ENCODE data around the gene MND1.

MND1 gene

DNA sequence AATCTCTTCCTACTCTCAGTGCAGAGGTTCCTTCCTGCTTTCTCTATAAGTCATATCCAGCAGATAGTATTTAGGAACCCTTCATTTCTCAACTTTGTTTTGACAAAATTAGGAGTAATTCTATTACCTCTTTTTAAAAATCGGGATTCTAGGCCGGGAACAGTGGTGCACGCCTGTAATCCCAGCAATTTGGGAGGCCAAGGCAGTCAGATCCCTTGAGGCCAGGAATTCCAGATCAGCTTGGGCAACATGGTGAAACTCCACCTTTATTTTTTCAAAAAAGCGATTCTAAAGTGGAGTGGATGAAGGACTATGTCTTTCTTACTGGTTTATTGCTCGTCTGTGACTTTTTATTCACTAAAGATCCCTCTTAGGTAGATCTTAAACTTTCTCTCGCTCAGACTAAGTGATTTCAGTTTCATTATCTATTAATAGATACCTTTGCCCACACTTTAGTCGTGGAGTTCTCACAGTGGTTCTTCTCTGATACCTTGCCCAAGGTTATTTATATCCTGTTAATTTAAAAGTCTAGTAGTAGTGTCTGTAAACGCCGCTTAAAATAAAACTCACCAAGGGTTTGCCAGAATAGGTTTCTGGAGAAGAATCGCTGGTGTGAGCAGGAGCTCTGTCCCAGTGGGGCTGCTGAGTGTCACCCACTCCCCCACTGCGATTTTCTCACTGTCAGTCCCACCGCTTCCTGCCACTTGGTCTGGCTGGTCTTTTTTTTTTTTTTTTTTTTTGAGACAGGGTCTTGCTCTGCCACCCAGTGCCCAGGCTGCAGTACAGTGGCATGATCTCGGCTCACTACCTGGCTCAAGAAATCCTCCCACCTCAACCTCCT, 94.6 kb downstream of the MND1 start:
- no peak for DNase-seq
- Histone ChIP-seq H3K18ac (ENCODE audit: low read depth in 1 of 2, low read length in 2 of 2) (no peak overlapping the region), H3K9ac (ENCODE audit: low read length) (no peak overlapping the region), H3K79me1 (replicated peaks; ENCODE audit: low read length, poor library complexity, severe bottlenecking) (no peaks in the 10 kb centered on the region), H2BK15ac (ENCODE audit: low read depth, poor library complexity, severe bottlenecking) (no peak overlapping the region), H3K4me2 (ENCODE audit: low read length, poor library complexity, severe bottlenecking) (no peak overlapping the region), H2BK12ac (ENCODE audit: low read length in 2 of 2) (no peak overlapping the region), H3K36me3 (ENCODE audit: control insufficient read depth in 1 of 2, insufficient read depth in 2 of 2, low read depth in 1 of 2, low read length in 2 of 2) (no peaks in the 10 kb centered on the region), H2AK5ac (ENCODE audit: low read length, severe bottlenecking) (no peak overlapping the region), H3K9me3 (ENCODE audit: control insufficient read depth, low read length) (no peaks in the 10 kb centered on the region), H3K27me3 (ENCODE audit: control insufficient read depth in 1 of 2, insufficient read depth in 1 of 2, low read length in 2 of 2) (no peaks in the 10 kb centered on the region), H3K4ac (ENCODE audit: low read depth in 1 of 2, low read length in 2 of 2) (no peak overlapping the region), H3K4me1 (ENCODE audit: control insufficient read depth, insufficient read depth, low read depth, low read length) (no peaks in the 10 kb centered on the region), H4K8ac (ENCODE audit: low read length) (no peak overlapping the region), H2AFZ (ENCODE audit: low read depth, low read length) (no peak overlapping the region), H3K14ac (ENCODE audit: low read length in 2 of 2) (no peak overlapping the region), H3K4me3 (ENCODE audit: insufficient read depth in 1 of 2, low read depth in 1 of 2, low read length in 2 of 2) (no peak overlapping the region), H4K91ac (ENCODE audit: low read length) (no peak overlapping the region), H2BK120ac (ENCODE audit: low read depth, low read length) (no peak overlapping the region), H3K27ac (ENCODE audit: low read length, poor library complexity, severe bottlenecking) (no peak overlapping the region), H2BK5ac (ENCODE audit: low read depth, low read length, poor library complexity, severe bottlenecking) (no peak overlapping the region), H3K23ac (ENCODE audit: low read length in 2 of 2) (no peak overlapping the region)
- WGBS, result 87% methylated on average over 10 of the region's 13 CpGs

DNA sequence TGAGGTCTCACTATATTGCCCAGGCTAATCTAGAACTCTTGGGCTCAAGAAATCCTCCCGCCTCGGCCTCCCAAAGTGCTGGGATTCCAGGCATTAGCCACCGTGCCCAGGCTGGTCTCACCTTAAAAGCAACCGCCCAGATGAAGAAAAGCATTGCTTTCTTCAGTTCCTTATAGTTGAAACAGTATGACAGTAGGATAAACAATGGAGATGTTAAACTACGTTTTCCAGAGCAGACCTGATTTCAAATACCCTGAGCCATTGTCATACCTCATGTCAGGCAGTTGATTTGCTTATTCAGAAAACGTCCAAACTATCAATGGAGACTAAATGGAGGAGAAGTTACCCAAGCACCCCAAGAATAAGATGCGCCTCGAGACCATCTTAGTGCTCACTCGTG, 95.3 kb downstream of the MND1 start:
- WGBS, result 84% methylated on average over 8 of the region's 9 CpGs
- H3K9me3 ChIP-seq (ENCODE audit: control insufficient read depth, low read length), result no peaks in the 10 kb centered on the region
- no peaks in the 10 kb centered on the region for H3K79me1 ChIP-seq (replicated peaks; ENCODE audit: low read length, poor library complexity, severe bottlenecking)
- H3K36me3 ChIP-seq (ENCODE audit: control insufficient read depth in 1 of 2, insufficient read depth in 2 of 2, low read depth in 1 of 2, low read length in 2 of 2), result no peaks in the 10 kb centered on the region
- no peak overlapping the region for H4K8ac ChIP-seq (ENCODE audit: low read length)
- H2BK15ac ChIP-seq (ENCODE audit: low read depth, poor library complexity, severe bottlenecking), result no peak overlapping the region
- H3K4me1 ChIP-seq (ENCODE audit: control insufficient read depth, insufficient read depth, low read depth, low read length), result no peaks in the 10 kb centered on the region
- no peak overlapping the region for H3K9ac ChIP-seq (ENCODE audit: low read length)
- H3K18ac ChIP-seq (ENCODE audit: low read depth in 1 of 2, low read length in 2 of 2), result no peak overlapping the region
- no peak overlapping the region for H3K4ac ChIP-seq (ENCODE audit: low read depth in 1 of 2, low read length in 2 of 2)
- H2AK5ac ChIP-seq (ENCODE audit: low read length, severe bottlenecking), result no peak overlapping the region
- H2AFZ ChIP-seq (ENCODE audit: low read depth, low read length), result no peak overlapping the region
- no peak overlapping the region for H3K23ac ChIP-seq (ENCODE audit: low read length in 2 of 2)
- no peak overlapping the region for H2BK5ac ChIP-seq (ENCODE audit: low read depth, low read length, poor library complexity, severe bottlenecking)
- H3K27me3 ChIP-seq (ENCODE audit: control insufficient read depth in 1 of 2, insufficient read depth in 1 of 2, low read length in 2 of 2), result no peaks in the 10 kb centered on the region
- no peak overlapping the region for H3K27ac ChIP-seq (ENCODE audit: low read length, poor library complexity, severe bottlenecking)
- H4K91ac ChIP-seq (ENCODE audit: low read length), result no peak overlapping the region
- DNase-seq, result no peak
- no peak overlapping the region for H3K4me2 ChIP-seq (ENCODE audit: low read length, poor library complexity, severe bottlenecking)
- H2BK120ac ChIP-seq (ENCODE audit: low read depth, low read length), result no peak overlapping the region
- H3K14ac ChIP-seq (ENCODE audit: low read length in 2 of 2), result no peak overlapping the region
- H3K4me3 ChIP-seq (ENCODE audit: insufficient read depth in 1 of 2, low read depth in 1 of 2, low read length in 2 of 2), result no peak overlapping the region
- H2BK12ac ChIP-seq (ENCODE audit: low read length in 2 of 2), result no peak overlapping the region

DNA sequence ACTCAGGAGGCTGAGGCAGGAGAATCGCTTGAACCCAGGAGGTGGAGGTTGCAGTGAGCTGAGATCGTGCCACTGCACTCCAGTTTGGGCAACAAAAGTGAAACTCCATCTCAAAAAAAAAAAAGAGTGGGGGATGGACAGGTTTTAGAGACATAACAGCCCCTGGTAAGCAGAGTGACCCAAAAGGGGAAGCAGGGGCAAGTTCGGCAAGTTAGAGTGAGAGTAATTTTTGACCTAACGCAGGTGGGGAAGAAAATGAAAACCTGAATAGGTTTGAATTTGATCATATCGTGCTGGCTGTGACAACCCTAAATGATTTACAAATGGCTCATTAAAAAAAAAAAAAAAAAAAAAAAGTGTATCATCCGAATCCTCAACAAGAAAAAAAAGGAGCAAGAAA, 96.0 kb downstream of the MND1 start:
- Histone ChIP-seq H2BK120ac (ENCODE audit: low read depth, low read length) (no peak overlapping the region), H3K14ac (ENCODE audit: low read length in 2 of 2) (no peak overlapping the region), H3K79me1 (replicated peaks; ENCODE audit: low read length, poor library complexity, severe bottlenecking) (no peaks in the 10 kb centered on the region), H2BK12ac (ENCODE audit: low read length in 2 of 2) (no peak overlapping the region), H3K23ac (ENCODE audit: low read length in 2 of 2) (no peak overlapping the region), H3K9ac (ENCODE audit: low read length) (no peak overlapping the region), H4K91ac (ENCODE audit: low read length) (no peak overlapping the region), H3K4me1 (ENCODE audit: control insufficient read depth, insufficient read depth, low read depth, low read length) (no peaks in the 10 kb centered on the region), H2BK5ac (ENCODE audit: low read depth, low read length, poor library complexity, severe bottlenecking) (no peak overlapping the region), H3K36me3 (ENCODE audit: control insufficient read depth in 1 of 2, insufficient read depth in 2 of 2, low read depth in 1 of 2, low read length in 2 of 2) (no peaks in the 10 kb centered on the region), H3K9me3 (ENCODE audit: control insufficient read depth, low read length) (no peaks in the 10 kb centered on the region), H3K27me3 (ENCODE audit: control insufficient read depth in 1 of 2, insufficient read depth in 1 of 2, low read length in 2 of 2) (no peaks in the 10 kb centered on the region), H4K8ac (ENCODE audit: low read length) (no peak overlapping the region), H2AK5ac (ENCODE audit: low read length, severe bottlenecking) (no peak overlapping the region), H3K4ac (ENCODE audit: low read depth in 1 of 2, low read length in 2 of 2) (no peak overlapping the region), H3K4me2 (ENCODE audit: low read length, poor library complexity, severe bottlenecking) (no peak overlapping the region), H2AFZ (ENCODE audit: low read depth, low read length) (no peak overlapping the region), H3K4me3 (ENCODE audit: insufficient read depth in 1 of 2, low read depth in 1 of 2, low read length in 2 of 2) (no peak overlapping the region), H3K27ac (ENCODE audit: low read length, poor library complexity, severe bottlenecking) (no peak overlapping the region), H3K18ac (ENCODE audit: low read depth in 1 of 2, low read length in 2 of 2) (no peak overlapping the region), H2BK15ac (ENCODE audit: low read depth, poor library complexity, severe bottlenecking) (no peak overlapping the region)
- no peak for DNase-seq
- WGBS, result 91% methylated on average over 4 of the region's 6 CpGs

DNA sequence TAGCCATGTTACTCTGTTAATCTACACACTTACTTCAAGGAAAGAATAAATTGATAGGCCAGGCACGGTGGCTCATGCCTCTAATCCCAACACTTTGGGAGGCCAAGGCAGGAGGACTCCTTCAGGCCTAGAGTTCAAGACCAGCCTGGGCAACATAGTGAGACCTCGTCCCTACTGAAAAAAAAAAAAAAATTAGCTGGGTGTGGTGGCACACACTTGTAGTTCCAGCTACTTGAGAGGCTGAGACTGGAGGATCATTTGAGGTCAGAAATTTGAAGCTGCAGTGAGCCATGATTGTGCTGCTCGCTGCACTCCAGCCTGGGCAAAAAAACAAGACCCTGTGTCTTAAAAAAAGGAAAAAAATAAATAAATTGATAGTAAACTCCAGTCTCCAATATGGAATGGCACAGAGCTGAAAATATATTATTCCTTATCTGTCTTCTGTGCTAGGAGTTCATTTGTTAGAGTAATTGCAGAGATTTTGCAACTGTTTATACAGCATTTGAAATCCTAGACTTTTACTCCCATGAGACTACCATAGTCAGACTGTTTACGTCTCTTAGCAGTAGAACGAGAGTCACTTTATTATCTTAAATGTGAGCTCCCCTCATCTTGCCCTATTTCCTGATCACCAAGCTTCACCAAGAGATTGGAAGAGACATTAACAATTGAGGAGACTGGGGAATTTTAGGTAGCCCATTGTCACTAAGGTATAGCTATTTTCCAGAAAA, 102.9 kb downstream of the MND1 start:
- WGBS, result 52% methylated on average over 4 of the region's 5 CpGs
- Histone ChIP-seq H3K9ac (ENCODE audit: low read length) (peak overlapping the region; percentile 49), H3K4me3 (ENCODE audit: insufficient read depth in 1 of 2, low read depth in 1 of 2, low read length in 2 of 2) (peak overlapping the region in 1 of 2 experiments; percentile 56), H2BK5ac (ENCODE audit: low read depth, low read length, poor library complexity, severe bottlenecking) (no peak overlapping the region), H2AK5ac (ENCODE audit: low read length, severe bottlenecking) (no peak overlapping the region), H3K18ac (ENCODE audit: low read depth in 1 of 2, low read length in 2 of 2) (peak overlapping the region in 1 of 2 experiments; percentile 43), H3K27me3 (ENCODE audit: control insufficient read depth in 1 of 2, insufficient read depth in 1 of 2, low read length in 2 of 2) (no peaks in the 10 kb centered on the region), H3K4me2 (ENCODE audit: low read length, poor library complexity, severe bottlenecking) (no peak overlapping the region), H4K8ac (ENCODE audit: low read length) (peak overlapping the region; percentile 42), H3K36me3 (ENCODE audit: control insufficient read depth in 1 of 2, insufficient read depth in 2 of 2, low read depth in 1 of 2, low read length in 2 of 2) (no peaks in the 10 kb centered on the region), H2BK15ac (ENCODE audit: low read depth, poor library complexity, severe bottlenecking) (no peak overlapping the region), H3K4ac (ENCODE audit: low read depth in 1 of 2, low read length in 2 of 2) (no peak overlapping the region), H4K91ac (ENCODE audit: low read length) (no peak overlapping the region), H3K9me3 (ENCODE audit: control insufficient read depth, low read length) (no peaks in the 10 kb centered on the region), H2AFZ (ENCODE audit: low read depth, low read length) (no peak overlapping the region), H3K4me1 (ENCODE audit: control insufficient read depth, insufficient read depth, low read depth, low read length) (peaks cover 5% of the 10 kb centered on the region), H2BK12ac (ENCODE audit: low read length in 2 of 2) (peak overlapping the region in 1 of 2 experiments; percentile 72), H3K14ac (ENCODE audit: low read length in 2 of 2) (no peak overlapping the region), H3K23ac (ENCODE audit: low read length in 2 of 2) (no peak overlapping the region), H3K79me1 (replicated peaks; ENCODE audit: low read length, poor library complexity, severe bottlenecking) (no peaks in the 10 kb centered on the region), H2BK120ac (ENCODE audit: low read depth, low read length) (no peak overlapping the region), H3K27ac (ENCODE audit: low read length, poor library complexity, severe bottlenecking) (no peak overlapping the region)
- DNase-seq, result peak; percentile 82
